GM20000 (cell line): ENCODE measurements around the gene PDE7B.

Experiments
- DNase-seq: peaks from one replicate; pipeline ENCODE4 v3.0.0; 2012; ENCODE audit warnings: low spot score
- CTCF ChIP-seq: IDR thresholded peaks from 2 replicates; pipeline ENCODE4 v1.5.1; 2012; ENCODE audit warnings: mild to moderate bottlenecking, control low read depth; ENCODE audit errors: extremely low read depth, missing control alignments

Gene PDE7B

GRCh38 chr6:135828021-135828420 lies 23.5 kb upstream of the PDE7B start:
- DNase-seq: no peak

GRCh38 chr6:135830452-135830881 lies 21.0 kb upstream of the PDE7B start:
- DNase-seq: no peak
- TF ChIP-seq CTCF: no peak

More at GRCh38 chr6:135828021-135828420, 23.5 kb upstream of the PDE7B start:
- no peak for TF ChIP-seq CTCF

GRCh38 chr6:135831016-135831415 lies 20.5 kb upstream of the PDE7B start:
- no peak for DNase-seq
- no peak for TF ChIP-seq CTCF

- DNase-seq: no peak
- no peak for TF ChIP-seq CTCF
These were observed 19.3 kb upstream of the PDE7B start for GRCh38 chr6:135832166-135832565.

- no peak for TF ChIP-seq CTCF
These were observed 17.7 kb upstream of the PDE7B start for GRCh38 chr6:135833771-135834170.

GRCh38 chr6:135837735-135838449 lies 13.6 kb upstream of the PDE7B start:
- no peak for DNase-seq
- no peak for TF ChIP-seq CTCF

More at GRCh38 chr6:135833771-135834170, 17.7 kb upstream of the PDE7B start:
- no peak for DNase-seq

- no peak for DNase-seq
These were observed 12.4 kb upstream of the PDE7B start for GRCh38 chr6:135839121-135839520.

More at GRCh38 chr6:135839121-135839520, 12.4 kb upstream of the PDE7B start:
- no peak for TF ChIP-seq CTCF
